ENCODE data around the gene CDC42BPA. TPM values are rescaled to one million over a fixed set of nuclear protein-coding genes. Genes with fewer than 3 reads are reported as not detected.

CDC42BPA gene
- total and polyA plus RNA-seq, 9 of the 15 experiments (the other 6 are each of a cell fraction or from before 2014, with no cell fraction given) = 8.0 to 77.5 (median 52.1) TPM

DNA sequence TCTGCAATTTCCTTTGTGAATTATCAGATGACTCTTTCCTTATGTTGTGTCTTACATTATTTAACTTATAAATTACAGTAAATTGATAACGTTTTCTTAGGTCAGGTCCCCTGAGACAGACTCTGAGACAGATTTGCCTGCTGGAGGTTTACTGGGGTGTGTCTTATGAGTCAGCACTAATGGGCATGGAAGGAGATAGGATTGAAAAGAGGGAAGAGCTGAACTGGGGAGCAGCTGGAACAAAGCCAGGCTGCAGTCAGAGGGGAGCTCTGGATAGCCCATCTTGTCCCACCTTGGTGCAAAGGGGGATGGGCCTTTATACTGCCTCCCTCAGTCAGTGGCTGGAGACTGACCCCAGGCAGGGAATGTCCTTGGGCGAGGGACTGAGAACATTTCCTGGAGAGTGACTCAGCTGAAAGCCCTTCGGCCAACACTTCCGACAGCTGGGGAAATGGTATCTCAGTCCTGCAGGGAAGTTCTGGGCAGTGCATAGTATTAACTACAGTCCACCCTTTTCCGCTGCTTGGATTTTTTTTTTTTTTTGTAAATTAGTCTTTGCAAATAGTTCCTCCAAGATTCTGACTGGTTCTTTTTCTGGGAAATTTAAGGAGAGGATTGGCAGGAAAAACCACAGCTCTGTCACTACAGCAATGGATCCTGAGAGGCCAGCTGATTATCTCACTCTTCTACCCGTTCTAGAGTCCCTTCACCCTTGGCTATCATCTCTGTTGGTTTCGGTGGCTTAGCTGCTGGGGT is 39.1 kb upstream of the CDC42BPA start (continued):
- TF ChIP-seq, protein P1, sequence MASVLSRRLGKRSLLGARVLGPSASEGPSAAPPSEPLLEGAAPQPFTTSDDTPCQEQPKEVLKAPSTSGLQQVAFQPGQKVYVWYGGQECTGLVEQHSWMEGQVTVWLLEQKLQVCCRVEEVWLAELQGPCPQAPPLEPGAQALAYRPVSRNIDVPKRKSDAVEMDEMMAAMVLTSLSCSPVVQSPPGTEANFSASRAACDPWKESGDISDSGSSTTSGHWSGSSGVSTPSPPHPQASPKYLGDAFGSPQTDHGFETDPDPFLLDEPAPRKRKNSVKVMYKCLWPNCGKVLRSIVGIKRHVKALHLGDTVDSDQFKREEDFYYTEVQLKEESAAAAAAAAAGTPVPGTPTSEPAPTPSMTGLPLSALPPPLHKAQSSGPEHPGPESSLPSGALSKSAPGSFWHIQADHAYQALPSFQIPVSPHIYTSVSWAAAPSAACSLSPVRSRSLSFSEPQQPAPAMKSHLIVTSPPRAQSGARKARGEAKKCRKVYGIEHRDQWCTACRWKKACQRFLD (CRISPR knock-in tag; IDR thresholded peaks at IDR 0.05) = peak; percentile 90
- TF ChIP-seq ZNF584 (CRISPR knock-in tag; IDR thresholded peaks at IDR 0.05; ENCODE audit: low read depth) (no peak; the same call in 1 of the 2 replicates), HOXB6 (CRISPR knock-in tag; IDR thresholded peaks at IDR 0.05; ENCODE audit: borderline replicate concordance) (no peak), RUNX1 (IDR thresholded peaks at IDR 0.05; ENCODE audit: low read depth) (no peak), DNMT1 (IDR thresholded peaks at IDR 0.05) (no peak), GATAD2A (IDR thresholded peaks at IDR 0.05) (peak; percentile 98), EZH2 (IDR thresholded peaks at IDR 0.05; ENCODE audit: borderline replicate concordance, low read depth, low read length) (no peak), KDM1A (IDR thresholded peaks at IDR 0.05) (peak; percentile 91), KDM5B (IDR thresholded peaks at IDR 0.05; ENCODE audit: insufficient replicate concordance, low read depth, low read length) (no peak), HMG20A (CRISPR knock-in tag; conservative IDR thresholded peaks at IDR 0.05) (no peak), RBM34 (IDR thresholded peaks at IDR 0.05; ENCODE audit: borderline replicate concordance, insufficient read depth, low read length) (no peak), MAFF (IDR thresholded peaks at IDR 0.05; ENCODE audit: low read length) (peak; percentile 93), U2AF1 (optimal IDR thresholded peaks at IDR 0.05; ENCODE audit: low read depth, low read length) (no peak), GABPB2 (CRISPR knock-in tag; conservative IDR thresholded peaks at IDR 0.05) (no peak), POLR2H (tag; IDR thresholded peaks at IDR 0.05; ENCODE audit: low read depth) (peak; percentile 22; the same call in 1 of the 2 replicates), RBFOX2 (IDR thresholded peaks at IDR 0.05; ENCODE audit: low read depth, low read length) (peak; percentile 45), ZNF165 (CRISPR knock-in tag; IDR thresholded peaks at IDR 0.05; ENCODE audit: borderline replicate concordance) (0 out of 2 replicates have a peak, but pooled peaks have one; percentile 19), NFYB (IDR thresholded peaks at IDR 0.05; ENCODE audit: extremely low read depth, insufficient read length) (no peak), NR2C1 (IDR thresholded peaks at IDR 0.05) (peak; percentile 34), NR2C1 (tag; IDR thresholded peaks at IDR 0.05) (peak; percentile 54; the same call in 1 of the 2 replicates), PHB2 (IDR thresholded peaks at IDR 0.05; ENCODE audit: low read depth) (peak; percentile 56; the same call in 1 of the 2 replicates), DACH1 (IDR thresholded peaks at IDR 0.05; ENCODE audit: partially characterized antibody) (peak; percentile 97), PHF8 (IDR thresholded peaks at IDR 0.05; ENCODE audit: borderline replicate concordance, low read length) (peak; percentile 34; the same call in 1 of the 2 replicates)
- TF ChIP-seq, protein P2, sequence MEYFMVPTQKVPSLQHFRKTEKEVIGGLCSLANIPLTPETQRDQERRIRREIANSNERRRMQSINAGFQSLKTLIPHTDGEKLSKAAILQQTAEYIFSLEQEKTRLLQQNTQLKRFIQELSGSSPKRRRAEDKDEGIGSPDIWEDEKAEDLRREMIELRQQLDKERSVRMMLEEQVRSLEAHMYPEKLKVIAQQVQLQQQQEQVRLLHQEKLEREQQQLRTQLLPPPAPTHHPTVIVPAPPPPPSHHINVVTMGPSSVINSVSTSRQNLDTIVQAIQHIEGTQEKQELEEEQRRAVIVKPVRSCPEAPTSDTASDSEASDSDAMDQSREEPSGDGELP (CRISPR knock-in tag; IDR thresholded peaks at IDR 0.05; ENCODE audit: borderline replicate concordance) = peak; percentile 99
- TF ChIP-seq, protein P3, sequence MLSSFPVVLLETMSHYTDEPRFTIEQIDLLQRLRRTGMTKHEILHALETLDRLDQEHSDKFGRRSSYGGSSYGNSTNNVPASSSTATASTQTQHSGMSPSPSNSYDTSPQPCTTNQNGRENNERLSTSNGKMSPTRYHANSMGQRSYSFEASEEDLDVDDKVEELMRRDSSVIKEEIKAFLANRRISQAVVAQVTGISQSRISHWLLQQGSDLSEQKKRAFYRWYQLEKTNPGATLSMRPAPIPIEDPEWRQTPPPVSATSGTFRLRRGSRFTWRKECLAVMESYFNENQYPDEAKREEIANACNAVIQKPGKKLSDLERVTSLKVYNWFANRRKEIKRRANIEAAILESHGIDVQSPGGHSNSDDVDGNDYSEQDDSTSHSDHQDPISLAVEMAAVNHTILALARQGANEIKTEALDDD (IDR thresholded peaks at IDR 0.05) = peak; percentile 80
- TF ChIP-seq, protein P4, sequence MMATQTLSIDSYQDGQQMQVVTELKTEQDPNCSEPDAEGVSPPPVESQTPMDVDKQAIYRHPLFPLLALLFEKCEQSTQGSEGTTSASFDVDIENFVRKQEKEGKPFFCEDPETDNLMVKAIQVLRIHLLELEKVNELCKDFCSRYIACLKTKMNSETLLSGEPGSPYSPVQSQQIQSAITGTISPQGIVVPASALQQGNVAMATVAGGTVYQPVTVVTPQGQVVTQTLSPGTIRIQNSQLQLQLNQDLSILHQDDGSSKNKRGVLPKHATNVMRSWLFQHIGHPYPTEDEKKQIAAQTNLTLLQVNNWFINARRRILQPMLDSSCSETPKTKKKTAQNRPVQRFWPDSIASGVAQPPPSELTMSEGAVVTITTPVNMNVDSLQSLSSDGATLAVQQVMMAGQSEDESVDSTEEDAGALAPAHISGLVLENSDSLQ (IDR thresholded peaks at IDR 0.05) = peak; percentile 73
